Activated naive CD4-positive, alpha-beta T cell treated with anti-CD3 and anti-CD28 coated beads, Interleukin-2, amount 10 ng/mL, durations not matched to agents 7 days and 5 days (primary cell): ENCODE measurements around the gene ANXA11.
"Not testable (repeated sequence)": the region's sequence is repeated elsewhere in the genome, so short reads cannot be mapped to it uniquely, and the experiment has no call there.

Experiments
- CTCF ChIA-PET: fragments of 350-600 bp; sonication (Branson Sonifier 250); formaldehyde crosslinking; loops from one replicate; lab custom pipeline; 2021; ENCODE audit warnings: antibody characterized with exemption; lab: Charles Lee
- DNase-seq: peaks from one replicate; pipeline ENCODE4 v3.0.0-alpha.2; 2020
- H3K27ac Mint-ChIP-seq: one replicate; pipeline ENCODE4 v1.8.0; 2021; ENCODE audit warnings: mild to moderate bottlenecking, moderate library complexity, mixed read lengths
- H3K27me3 Mint-ChIP-seq: one replicate; pipeline ENCODE4 v1.8.0; 2021; ENCODE audit warnings: mild to moderate bottlenecking, mixed read lengths
- H3K36me3 Mint-ChIP-seq: one replicate; pipeline ENCODE4 v1.8.0; 2021; ENCODE audit warnings: mixed read lengths
- H3K4me1 Mint-ChIP-seq: one replicate; pipeline ENCODE4 v1.8.0; 2021; ENCODE audit warnings: mixed read lengths
- H3K4me3 Mint-ChIP-seq: one replicate; pipeline ENCODE4 v1.8.0; 2021; ENCODE audit warnings: mild to moderate bottlenecking, moderate library complexity, mixed read lengths
- H3K9me3 Mint-ChIP-seq: one replicate; pipeline ENCODE4 v1.8.0; 2021; ENCODE audit warnings: mixed read lengths

Gene ANXA11

DNA sequence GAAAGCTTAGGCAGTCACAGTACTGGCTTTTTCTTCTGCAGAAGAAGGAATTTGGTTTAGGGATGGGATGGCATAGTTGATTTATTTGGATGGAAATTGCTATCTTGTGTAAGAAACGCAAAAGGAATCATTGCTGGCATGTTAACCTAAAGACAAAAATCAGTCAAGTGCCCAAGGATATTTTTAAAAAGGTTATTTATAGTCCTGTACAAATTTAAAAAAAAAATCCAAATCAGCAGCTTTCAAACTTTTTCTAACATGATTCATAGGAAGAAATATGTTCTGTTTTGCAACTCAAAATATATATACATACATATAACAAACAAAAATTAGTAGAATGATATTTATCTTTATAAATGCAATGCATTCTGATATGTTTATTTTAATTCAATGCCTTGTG lies 28.5 kb upstream of the ANXA11 start:
- H3K9me3 Mint-ChIP-seq, H3K27ac Mint-ChIP-seq, H3K4me3 Mint-ChIP-seq, H3K4me1 Mint-ChIP-seq, DNase-seq, H3K36me3 Mint-ChIP-seq, CTCF ChIA-PET: not testable (repeated sequence)
- H3K27me3 Mint-ChIP-seq: peaks cover 15% of the 10 kb centered on the region

DNA sequence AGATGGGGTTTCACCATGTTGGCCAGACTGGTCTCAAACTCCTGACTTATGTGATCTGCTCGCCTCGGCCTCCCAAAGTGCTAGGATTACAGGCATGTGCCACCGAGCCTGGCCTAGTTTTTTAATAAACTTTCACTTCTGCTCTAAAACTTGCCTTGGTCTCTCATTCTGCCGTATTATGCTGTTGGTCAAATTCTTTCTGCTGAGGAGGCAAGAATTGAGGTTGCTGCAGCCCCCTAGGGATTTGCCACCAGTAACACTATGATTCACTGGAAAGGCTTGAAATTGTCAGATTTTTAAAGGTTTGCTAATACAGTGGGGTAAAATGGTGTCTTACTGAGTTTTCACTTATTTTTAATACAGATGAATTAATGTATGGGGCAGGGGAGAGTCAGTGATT lies 21.4 kb upstream of the ANXA11 start:
- H3K27me3 Mint-ChIP-seq: peaks cover 15% of the 10 kb centered on the region
- not testable (repeated sequence) for H3K36me3 Mint-ChIP-seq, H3K27ac Mint-ChIP-seq, H3K4me3 Mint-ChIP-seq, H3K9me3 Mint-ChIP-seq, DNase-seq, H3K4me1 Mint-ChIP-seq
- CTCF ChIA-PET: interaction anchor here (1.2 kb wide), 1 partner anchor 82 kb away, joined by 3 read pairs; no protein-coding TSS in a partner anchor

DNA sequence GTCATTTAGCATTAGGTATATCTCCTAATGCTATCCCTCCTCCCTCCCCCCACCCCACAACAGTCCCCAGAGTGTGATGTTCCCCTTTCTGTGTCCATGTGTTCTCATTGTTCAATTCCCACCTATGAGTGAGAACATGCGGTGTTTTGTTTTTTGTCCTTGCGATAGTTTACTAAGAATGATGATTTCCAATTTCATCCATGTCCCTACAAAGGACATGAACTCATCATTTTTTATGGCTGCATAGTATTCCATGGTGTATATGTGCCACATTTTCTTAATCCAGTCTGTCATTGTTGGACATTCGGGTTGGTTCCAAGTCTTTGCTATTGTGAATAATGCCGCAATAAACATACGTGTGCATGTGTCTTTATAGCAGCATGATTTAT lies 17.7 kb upstream of the ANXA11 start:
- not testable (repeated sequence) for H3K9me3 Mint-ChIP-seq, H3K4me1 Mint-ChIP-seq, H3K36me3 Mint-ChIP-seq, DNase-seq, H3K27ac Mint-ChIP-seq, H3K4me3 Mint-ChIP-seq
- CTCF ChIA-PET: interaction anchor here (0.7 to 6.5 kb wide), 15 partner anchors 14 to 164 kb away, joined by 3 to 94 read pairs (median 4); partner anchors contain the start of gene PLAC9
- peaks cover 15% of the 10 kb centered on the region for H3K27me3 Mint-ChIP-seq

DNA sequence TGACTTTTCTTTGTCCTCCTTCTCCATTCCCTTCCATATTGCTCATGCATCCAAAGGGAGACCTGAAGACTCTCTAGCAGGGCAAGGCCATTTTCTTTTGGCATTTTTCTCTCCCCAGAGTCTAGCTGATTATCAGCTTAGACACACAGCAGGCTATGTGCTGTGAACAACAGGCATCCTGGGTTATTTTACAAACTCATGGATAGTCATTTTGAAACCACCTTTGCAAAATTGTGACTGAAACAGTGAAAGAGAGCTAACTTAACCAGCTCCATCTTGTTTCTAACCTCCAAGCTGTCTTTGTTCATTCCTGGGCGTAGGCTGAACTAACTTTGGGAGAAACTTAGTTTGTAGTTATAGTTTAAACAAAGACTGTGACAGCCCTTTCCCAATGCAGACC lies 13.5 kb upstream of the ANXA11 start:
- not testable (repeated sequence) for DNase-seq, H3K27ac Mint-ChIP-seq, H3K9me3 Mint-ChIP-seq, H3K27me3 Mint-ChIP-seq, H3K4me1 Mint-ChIP-seq, H3K4me3 Mint-ChIP-seq, H3K36me3 Mint-ChIP-seq
- CTCF ChIA-PET: interaction anchor here (0.7 to 6.5 kb wide), 3 partner anchors 15 to 75 kb away, joined by 3 to 94 read pairs (median 5); no protein-coding TSS in a partner anchor

GRCh38 chr10:80214368-80214982 lies 9.1 kb upstream of the ANXA11 start:
- H3K27ac Mint-ChIP-seq, CTCF ChIA-PET, H3K9me3 Mint-ChIP-seq, H3K27me3 Mint-ChIP-seq, DNase-seq, H3K36me3 Mint-ChIP-seq, H3K4me3 Mint-ChIP-seq: not testable (repeated sequence)
- peaks cover 18% of the 10 kb centered on the region for H3K4me1 Mint-ChIP-seq

DNA sequence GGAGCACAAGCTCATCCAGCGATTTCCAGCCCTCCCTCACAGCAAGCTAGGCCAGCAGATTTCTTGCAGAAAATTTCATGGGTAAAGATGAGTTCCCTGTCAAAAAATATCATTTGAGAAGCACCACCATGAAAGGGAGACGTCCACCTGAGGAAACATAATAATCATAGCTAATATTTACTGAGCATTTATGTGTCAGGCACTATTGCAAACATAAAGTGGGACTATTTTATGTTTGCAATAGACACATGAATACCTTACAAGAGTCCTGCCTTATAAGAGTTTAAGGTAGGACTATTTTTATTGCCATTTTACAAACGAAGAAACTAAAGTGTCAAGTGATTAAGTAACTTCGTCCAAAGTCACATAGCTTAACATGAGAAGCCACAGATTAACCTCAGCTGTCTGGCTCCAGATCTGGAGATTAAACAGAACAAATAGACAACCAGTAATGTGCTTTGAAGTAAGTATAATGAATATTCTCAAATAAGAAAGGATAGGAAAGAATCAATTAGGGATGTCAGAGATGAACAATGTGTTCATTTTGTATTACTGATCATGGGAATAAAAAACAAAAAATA lies 7.3 kb upstream of the ANXA11 start:
- not testable (repeated sequence) for H3K27me3 Mint-ChIP-seq, H3K9me3 Mint-ChIP-seq, H3K4me3 Mint-ChIP-seq, H3K27ac Mint-ChIP-seq, H3K36me3 Mint-ChIP-seq, DNase-seq
- H3K4me1 Mint-ChIP-seq: peaks cover 20% of the 10 kb centered on the region
- CTCF ChIA-PET: interaction anchor here (0.6 to 1.2 kb wide), 2 partner anchors 9 to 18 kb away, joined by 3 read pairs; no protein-coding TSS in a partner anchor

- no peak overlapping the region for H3K27ac Mint-ChIP-seq
Measured at GRCh38 chr10:80211786-80212185, 6.4 kb upstream of the ANXA11 start.

DNA sequence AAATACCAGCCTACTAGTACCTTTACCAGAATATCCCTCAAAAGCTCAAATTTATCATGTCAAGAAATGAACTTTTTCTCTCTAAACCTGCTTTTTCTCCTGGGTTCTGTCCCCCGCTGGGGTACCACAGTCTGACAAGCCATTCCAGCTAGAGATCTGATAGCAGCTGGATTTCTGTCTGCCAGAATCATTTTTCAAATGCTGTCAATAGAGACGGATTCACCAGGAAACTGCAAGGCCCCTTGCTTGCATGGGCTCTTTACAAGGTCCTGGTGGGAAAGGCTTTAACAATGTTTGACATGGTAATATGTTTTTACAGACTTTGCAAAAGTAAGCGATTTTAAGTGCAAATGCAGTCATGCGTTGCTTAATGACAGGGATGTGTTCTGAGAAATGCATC lies 4.9 kb upstream of the ANXA11 start:
- Mint-ChIP-seq H3K27me3 (no peaks in the 10 kb centered on the region), H3K9me3 (no peaks in the 10 kb centered on the region), H3K4me1 (peaks cover 32% of the 10 kb centered on the region), H3K4me3 (no peak overlapping the region), H3K27ac (no peak overlapping the region), H3K36me3 (no peaks in the 10 kb centered on the region)
- CTCF ChIA-PET: no interaction called here
- no peak for DNase-seq

More at GRCh38 chr10:80211786-80212185, 6.4 kb upstream of the ANXA11 start:
- Mint-ChIP-seq H3K9me3 (no peaks in the 10 kb centered on the region), H3K4me3 (no peak overlapping the region), H3K27me3 (peaks cover 5% of the 10 kb centered on the region), H3K36me3 (peaks cover 2% of the 10 kb centered on the region), H3K4me1 (peaks cover 20% of the 10 kb centered on the region)
- CTCF ChIA-PET: no interaction called here
- DNase-seq: no peak

DNA sequence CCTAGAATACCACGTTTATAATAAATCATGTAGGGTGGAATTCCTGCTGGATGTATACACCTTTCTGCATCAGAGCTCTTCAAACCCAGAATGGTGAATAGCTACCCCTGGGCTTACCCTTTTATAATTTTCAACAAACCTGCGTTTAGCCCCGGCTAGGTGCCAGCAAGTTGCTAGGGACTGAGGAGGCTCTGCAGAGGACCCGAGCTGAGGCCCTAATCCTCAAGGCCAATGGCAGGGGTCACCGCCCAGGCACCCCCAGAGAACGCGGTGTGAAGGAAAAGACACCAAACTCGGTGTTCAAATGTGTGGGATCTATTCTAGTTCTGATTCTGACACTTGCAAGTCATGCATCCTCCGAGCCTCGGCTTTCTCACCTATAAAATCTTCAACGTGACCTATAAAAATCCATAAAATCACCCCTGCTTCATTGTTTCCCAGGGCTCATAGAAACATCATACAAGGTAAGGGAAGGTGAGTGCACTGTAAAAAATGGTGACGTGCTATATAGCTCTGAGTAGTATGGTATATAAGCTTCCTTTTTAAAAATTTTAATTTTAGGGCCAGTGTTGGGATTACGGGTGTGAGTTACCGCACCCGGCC lies 2.5 kb upstream of the ANXA11 start:
- Mint-ChIP-seq H3K9me3 (no peaks in the 10 kb centered on the region), H3K27ac (no peak overlapping the region), H3K36me3 (peaks cover 10% of the 10 kb centered on the region), H3K4me3 (no peak overlapping the region), H3K27me3 (no peaks in the 10 kb centered on the region), H3K4me1 (peaks cover 36% of the 10 kb centered on the region)
- DNase-seq: no peak
- CTCF ChIA-PET: interaction anchor here (1.0 to 1.9 kb wide), 4 partner anchors 14 to 48 kb away, joined by 3 to 10 read pairs (median 4); no protein-coding TSS in a partner anchor

GRCh38 chr10:80206277-80206655 lies 929 bp upstream of the ANXA11 start:
- Mint-ChIP-seq H3K4me3 (peak overlapping the region; percentile 81), H3K36me3 (peaks cover 21% of the 10 kb centered on the region), H3K27me3 (no peaks in the 10 kb centered on the region), H3K9me3 (no peaks in the 10 kb centered on the region), H3K4me1 (peaks cover 38% of the 10 kb centered on the region), H3K27ac (peak overlapping the region; percentile 91)
- CTCF ChIA-PET: interaction anchor here (1.9 kb wide), 1 partner anchor 16 kb away, joined by 10 read pairs; no protein-coding TSS in a partner anchor
- no peak for DNase-seq

DNA sequence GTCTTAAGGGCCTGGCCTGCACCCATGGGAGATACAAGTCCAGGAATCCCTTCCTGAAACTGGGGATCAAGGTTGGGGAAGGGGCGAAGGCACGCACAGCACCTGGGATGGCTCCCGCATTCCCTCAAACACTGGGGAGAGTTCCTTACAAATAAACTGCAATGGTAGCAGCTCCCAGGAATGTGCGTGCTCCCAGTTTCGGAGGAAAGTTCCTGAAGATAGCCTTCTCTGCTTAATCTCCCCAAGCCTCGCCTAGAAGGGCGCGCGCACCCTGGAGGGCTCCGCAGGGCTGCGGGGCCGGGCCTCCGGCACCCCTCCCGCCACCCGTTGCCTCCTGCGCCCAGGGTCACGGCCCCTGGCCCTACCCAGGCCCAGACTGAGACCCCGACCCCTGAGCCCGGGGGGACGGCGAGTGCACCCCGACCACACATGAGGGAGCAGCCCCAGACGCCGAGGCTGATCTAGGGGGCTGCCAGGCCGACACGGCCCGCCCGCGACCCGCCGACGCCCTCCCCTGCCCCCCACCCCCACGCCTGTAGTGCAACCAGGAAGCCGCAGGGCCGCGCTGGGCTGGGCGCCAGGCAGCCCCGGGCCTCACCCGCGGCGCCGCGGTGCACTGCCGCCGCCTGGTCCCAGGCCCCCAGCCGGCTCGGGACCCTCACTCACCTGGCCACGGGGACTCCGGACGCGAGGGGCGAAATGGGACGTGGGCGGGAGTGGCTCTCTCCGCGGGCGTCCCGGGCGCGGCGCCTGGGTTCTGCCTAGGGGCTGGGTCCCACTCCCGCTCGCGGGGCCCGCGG lies 460 bp downstream of the ANXA11 start:
- no peaks in the 10 kb centered on the region for H3K27me3 Mint-ChIP-seq
- DNase-seq: peak; percentile 55

DNA sequence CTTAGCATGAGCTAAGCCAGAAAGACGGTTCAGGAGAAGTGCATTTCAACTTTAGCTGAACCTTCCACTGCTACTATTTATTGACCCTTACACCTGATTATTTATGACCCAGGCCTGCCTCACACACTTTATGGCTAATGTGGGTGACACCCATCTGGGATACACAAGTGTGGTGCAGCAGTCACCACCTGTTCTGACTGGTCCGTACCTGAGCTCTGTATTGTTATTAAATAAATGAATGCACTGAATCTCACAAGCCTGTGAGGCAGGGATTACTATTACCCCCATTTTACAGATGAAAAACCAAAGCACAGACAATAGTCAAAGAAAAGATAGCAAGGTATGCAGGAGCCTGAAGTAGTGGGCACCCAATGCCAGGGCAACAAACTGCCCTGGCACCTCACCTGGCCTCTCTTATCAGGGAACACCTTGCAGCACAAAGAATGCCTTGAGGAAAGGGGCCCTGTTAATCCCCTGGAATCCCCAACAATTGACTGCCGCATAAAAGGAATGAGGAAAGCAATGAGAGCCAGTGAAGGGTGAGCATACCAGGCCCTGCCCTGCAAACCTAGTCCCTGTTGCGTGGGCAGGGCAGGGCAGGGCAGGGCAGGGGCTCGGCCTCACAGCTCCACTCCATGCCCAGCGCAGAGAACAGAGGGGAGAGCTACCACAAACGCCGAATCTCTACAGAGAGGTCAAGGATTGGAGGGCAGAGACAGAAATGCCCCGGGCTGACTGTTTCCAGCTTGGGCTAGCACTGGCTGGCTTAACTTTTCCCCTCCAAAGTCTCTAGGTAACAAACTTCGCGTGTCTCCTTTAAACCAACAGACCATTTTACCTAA lies 1.3 kb downstream of the ANXA11 start:
- Mint-ChIP-seq H3K36me3 (peaks cover 32% of the 10 kb centered on the region), H3K4me3 (peak overlapping the region; percentile 98), H3K9me3 (no peaks in the 10 kb centered on the region), H3K27me3 (no peaks in the 10 kb centered on the region), H3K27ac (peak overlapping the region; percentile 86), H3K4me1 (peaks cover 50% of the 10 kb centered on the region)
- CTCF ChIA-PET: interaction anchor here (0.8 to 4.4 kb wide), 10 partner anchors 9 to 60 kb away, joined by 3 to 58 read pairs (median 4); no protein-coding TSS in a partner anchor
- no peak for DNase-seq

More for the DNA sequence above, 460 bp downstream of the ANXA11 start:
- peaks cover 50% of the 10 kb centered on the region for H3K4me1 Mint-ChIP-seq
- CTCF ChIA-PET: interaction anchor here (1.0 to 4.4 kb wide), 6 partner anchors 8 to 61 kb away, joined by 3 to 58 read pairs (median 4); no protein-coding TSS in a partner anchor
- H3K4me3 Mint-ChIP-seq: peak overlapping the region; percentile 98
- no peaks in the 10 kb centered on the region for H3K9me3 Mint-ChIP-seq
- H3K36me3 Mint-ChIP-seq: peaks cover 29% of the 10 kb centered on the region
- peak overlapping the region; percentile 86 for H3K27ac Mint-ChIP-seq
